Kidney (tissue), 14 donors: Measurements from ENCODE around the gene EXOC2. TPM values are rescaled to one million over a fixed set of nuclear protein-coding genes. Genes with fewer than 3 reads are reported as not detected.

Experiments used
- DNase-seq, 5 donors: peaks; one replicate each; pipeline ENCODE4 v3.0.0-alpha.2; 2013 to 2020
- FAIRE-seq: peaks from 2 replicates; lab custom pipeline; 2012; peaks lifted over from hg19 to GRCh38; lab: Jason Lieb, UNC
- H3K27ac ChIP-seq, 2 donors: one replicate each; pipeline ENCODE4 v1.7.0; 2013; ENCODE audit warnings: low read depth in 2 of 2, low read length in 2 of 2, inconsistent platforms in 1 of 2
- H3K27me3 ChIP-seq: one replicate; pipeline ENCODE4 v1.7.1; 2013; ENCODE audit warnings: low read length, inconsistent platforms; ENCODE audit not compliant: control insufficient read depth, insufficient read depth
- H3K36me3 ChIP-seq, 3 donors: one replicate each; pipeline versions ENCODE4 v1.7.0 to v1.7.1; 2013; ENCODE audit warnings: low read length in 3 of 3, control low read depth in 1 of 3, inconsistent platforms in 1 of 3; ENCODE audit not compliant: insufficient read depth in 3 of 3, control insufficient read depth in 2 of 3
- H3K4me1 ChIP-seq, 3 donors: one replicate each; pipeline versions ENCODE4 v1.7.0 to v1.7.1; 2013; ENCODE audit warnings: low read length in 3 of 3, inconsistent platforms in 1 of 3, low read depth in 1 of 3; ENCODE audit not compliant: control insufficient read depth in 2 of 3, insufficient read depth in 2 of 3
- H3K4me3 ChIP-seq, 3 donors: one replicate each; pipeline versions ENCODE4 v1.7.0 to v1.8.1; 2013; ENCODE audit warnings: low read length in 3 of 3, control low read depth in 1 of 3, inconsistent platforms in 1 of 3
- H3K9ac ChIP-seq, 3 donors: one replicate each; pipeline versions ENCODE4 v1.7.0 to v1.7.1; 2013; ENCODE audit warnings: low read length in 3 of 3, control low read depth in 1 of 3, inconsistent platforms in 1 of 3
- H3K9me3 ChIP-seq, 3 donors: one replicate each; pipeline versions ENCODE4 v1.7.0 to v1.7.1; 2013; ENCODE audit warnings: low read length in 3 of 3, control low read depth in 1 of 3, inconsistent platforms in 1 of 3; ENCODE audit not compliant: control insufficient read depth in 2 of 3, insufficient read depth in 1 of 3
- intact Hi-C: fragments of 100-400 bp; cut with DNase I; formaldehyde crosslinking; loops from one replicate; pipeline ENCODE4 v1.11.1; 2022
- polyA plus RNA-seq: library from polyadenylated mRNA; stranded (reverse); fragments of 350-450 nt; fragmentation: Illumina TruSeq; extraction: RNeasy Lipid Tissue Mini Kit (QIAGEN cat#74804); gene quantifications from one replicate; pipeline ENCODE4 v1.2.3, GENCODE V29; 2014; ENCODE audit warnings: low read depth, low replicate concordance; ENCODE audit not compliant: insufficient read depth
- total RNA-seq: library from RNA; stranded (reverse); fragmentation: NEBNext Ultra II Directional; extraction: Animal tissue kit (Norgen Biotek cat#: 25700); gene quantifications from one replicate; pipeline ENCODE4 v1.2.1, GENCODE V29; 2021
- TF ChIP-seq, protein P1 (sequence below): IDR thresholded peaks from 3 replicates; pipeline ENCODE4 v1.5.1; 2012; ENCODE audit warnings: mild to moderate bottlenecking, moderate library complexity, borderline replicate concordance; ENCODE audit not compliant: insufficient read depth; ENCODE audit errors: extremely low read depth
- donor health status: control.
- donor health status: control.
- donor health status: control.
- donor health status: control.
- donor health status: control.
- donor health status: DM: yes; HTN: yes; CAD: no.
- donor health status: Normal renal cell carcinoma (clear cell type).

EXOC2 gene
- total and polyA plus RNA-seq, 2 donors from 2014 or later = 8.6 to 21.7 TPM

DNA sequence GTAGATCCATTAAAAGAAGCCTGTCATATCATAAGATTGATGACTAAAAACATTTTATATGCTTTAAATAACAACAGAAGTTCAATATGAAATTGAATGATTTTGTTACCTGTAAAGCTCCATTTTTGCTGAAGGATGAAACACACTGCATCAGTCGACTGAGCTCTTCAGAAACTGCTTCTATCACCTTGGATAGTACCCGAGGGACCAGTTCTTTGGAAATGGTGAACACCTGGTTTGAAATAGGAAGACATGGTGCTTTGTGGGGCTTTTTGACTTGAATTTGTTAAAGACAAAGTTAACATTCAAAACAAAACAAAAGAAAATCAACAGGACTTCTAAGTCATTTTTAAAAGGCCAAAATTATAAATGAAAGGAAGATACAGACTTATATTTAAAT is 195.7 kb downstream of the EXOC2 start:
- H3K27ac ChIP-seq = no peak overlapping the region
- no peaks in the 10 kb centered on the region for H3K27me3 ChIP-seq
- peaks cover 0 to 2% (median 0%) of the 10 kb centered on the region in 3 donors for H3K9me3 ChIP-seq
- peaks cover 0 to 9% (median 3%) of the 10 kb centered on the region in 3 donors for H3K36me3 ChIP-seq
- H3K4me3 ChIP-seq = no peak overlapping the region
- no peaks in the 10 kb centered on the region for H3K4me1 ChIP-seq
- no peak overlapping the region for H3K9ac ChIP-seq
- intact Hi-C loops = no loop called here
- no peak for FAIRE-seq
- DNase-seq = no peak
- TF ChIP-seq, protein P1, sequence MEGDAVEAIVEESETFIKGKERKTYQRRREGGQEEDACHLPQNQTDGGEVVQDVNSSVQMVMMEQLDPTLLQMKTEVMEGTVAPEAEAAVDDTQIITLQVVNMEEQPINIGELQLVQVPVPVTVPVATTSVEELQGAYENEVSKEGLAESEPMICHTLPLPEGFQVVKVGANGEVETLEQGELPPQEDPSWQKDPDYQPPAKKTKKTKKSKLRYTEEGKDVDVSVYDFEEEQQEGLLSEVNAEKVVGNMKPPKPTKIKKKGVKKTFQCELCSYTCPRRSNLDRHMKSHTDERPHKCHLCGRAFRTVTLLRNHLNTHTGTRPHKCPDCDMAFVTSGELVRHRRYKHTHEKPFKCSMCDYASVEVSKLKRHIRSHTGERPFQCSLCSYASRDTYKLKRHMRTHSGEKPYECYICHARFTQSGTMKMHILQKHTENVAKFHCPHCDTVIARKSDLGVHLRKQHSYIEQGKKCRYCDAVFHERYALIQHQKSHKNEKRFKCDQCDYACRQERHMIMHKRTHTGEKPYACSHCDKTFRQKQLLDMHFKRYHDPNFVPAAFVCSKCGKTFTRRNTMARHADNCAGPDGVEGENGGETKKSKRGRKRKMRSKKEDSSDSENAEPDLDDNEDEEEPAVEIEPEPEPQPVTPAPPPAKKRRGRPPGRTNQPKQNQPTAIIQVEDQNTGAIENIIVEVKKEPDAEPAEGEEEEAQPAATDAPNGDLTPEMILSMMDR = no peak

DNA sequence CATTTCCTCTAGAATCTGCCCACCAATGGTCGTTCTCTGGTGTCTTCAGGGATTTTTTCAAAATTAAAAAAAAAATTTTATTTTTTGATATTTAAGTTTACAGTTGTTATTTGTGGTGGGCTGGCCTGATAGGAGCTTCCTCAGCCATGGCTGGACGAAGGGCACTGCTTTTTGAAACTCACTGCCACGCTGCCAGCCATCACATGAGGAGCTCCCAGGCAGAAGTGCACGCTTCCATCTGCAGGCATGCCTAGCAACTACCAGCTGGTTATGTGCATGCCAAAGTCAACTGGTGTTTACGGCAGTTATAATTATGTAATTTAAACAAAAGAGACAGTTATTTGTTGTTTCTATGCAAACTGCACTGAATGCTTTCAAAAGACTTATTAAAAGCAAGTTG is 196.3 kb downstream of the EXOC2 start:
- no peaks in the 10 kb centered on the region for H3K27me3 ChIP-seq
- FAIRE-seq (no peak), DNase-seq (no peak)
- H3K9me3 ChIP-seq = peaks cover 0 to 4% (median 0%) of the 10 kb centered on the region in 3 donors
- H3K36me3 ChIP-seq = peaks cover 0 to 9% (median 3%) of the 10 kb centered on the region in 3 donors
- H3K4me1 ChIP-seq = no peaks in the 10 kb centered on the region
- no peak overlapping the region for H3K4me3 ChIP-seq
- TF ChIP-seq, protein P1 = no peak
- no peak overlapping the region for H3K9ac ChIP-seq
- H3K27ac ChIP-seq = no peak overlapping the region
- intact Hi-C loops = no loop called here

DNA sequence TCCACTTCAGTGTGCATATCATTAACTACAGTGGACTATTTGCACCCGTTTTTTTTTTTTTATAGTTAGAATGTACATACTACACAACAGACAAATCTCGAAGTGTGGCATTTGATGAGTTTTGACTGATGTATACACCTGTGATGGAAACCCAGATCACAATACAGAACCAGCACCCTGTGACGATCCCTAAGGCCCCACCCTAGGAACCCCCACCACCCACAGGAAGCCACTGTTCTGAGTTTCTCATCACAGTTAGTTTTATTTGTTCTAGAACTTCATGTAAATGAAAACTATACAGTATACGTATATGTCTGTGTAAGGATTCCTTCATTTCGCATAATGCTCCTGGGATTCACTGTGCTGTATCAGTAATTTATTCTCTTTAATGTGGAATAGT is 198.5 kb downstream of the EXOC2 start:
- no peak for FAIRE-seq
- H3K27me3 ChIP-seq = no peaks in the 10 kb centered on the region
- intact Hi-C loops = no loop called here
- no peak overlapping the region for H3K4me3 ChIP-seq
- no peaks in the 10 kb centered on the region for H3K4me1 ChIP-seq
- peaks cover 0 to 4% (median 0%) of the 10 kb centered on the region in 3 donors for H3K9me3 ChIP-seq
- no peak overlapping the region for H3K9ac ChIP-seq
- DNase-seq = no peak
- TF ChIP-seq, protein P1 = no peak
- H3K36me3 ChIP-seq = peaks cover 0 to 11% (median 3%) of the 10 kb centered on the region in 3 donors
- H3K27ac ChIP-seq = no peak overlapping the region

DNA sequence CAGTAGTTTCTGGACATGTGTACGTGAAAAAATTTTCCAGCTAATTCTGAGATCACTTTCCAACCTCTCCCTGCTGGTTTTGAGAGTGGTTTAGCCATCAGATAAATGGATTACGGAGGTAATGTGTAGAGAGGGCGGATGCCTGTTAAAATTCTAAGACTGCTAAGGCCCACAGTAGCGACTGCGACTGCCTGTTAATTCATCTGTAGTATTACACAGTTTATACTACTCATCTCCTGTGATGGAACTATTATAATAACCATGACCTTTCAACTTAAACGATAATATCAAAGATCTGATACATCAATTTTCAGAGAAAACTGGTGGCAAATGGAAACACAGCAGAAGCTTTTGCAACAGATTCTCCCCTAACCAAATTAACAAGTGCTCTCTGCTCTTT is 199.1 kb downstream of the EXOC2 start:
- H3K4me3 ChIP-seq = no peak overlapping the region
- H3K27me3 ChIP-seq = no peaks in the 10 kb centered on the region
- H3K36me3 ChIP-seq = peaks cover 0 to 9% (median 3%) of the 10 kb centered on the region in 3 donors
- no peaks in the 10 kb centered on the region for H3K4me1 ChIP-seq
- H3K9ac ChIP-seq = no peak overlapping the region
- TF ChIP-seq, protein P1 = no peak
- no peak for DNase-seq
- H3K27ac ChIP-seq = no peak overlapping the region
- intact Hi-C loops = no loop called here
- FAIRE-seq = no peak
- H3K9me3 ChIP-seq = peaks cover 0 to 4% (median 0%) of the 10 kb centered on the region in 3 donors
